ENCODE data around the gene IL21.

- TF ChIP-seq POLR2A (IDR thresholded peaks at IDR 0.05) (no peak), CTCF (IDR thresholded peaks at IDR 0.05) (no peak)
Observed at GRCh38 chr4:122623637-122624166, 2.8 kb upstream of the IL21 start.
